Measurements from ENCODE around the gene SAA1. TPM values are rescaled to one million over a fixed set of nuclear protein-coding genes. Genes with fewer than 3 reads are reported as not detected.
"Not testable (repeated sequence)": the region's sequence is repeated elsewhere in the genome, so short reads cannot be mapped to it uniquely, and the experiment has no call there.

SAA1 gene
- total RNA-seq, 1 donor from 2014 or later, result not detected

DNA sequence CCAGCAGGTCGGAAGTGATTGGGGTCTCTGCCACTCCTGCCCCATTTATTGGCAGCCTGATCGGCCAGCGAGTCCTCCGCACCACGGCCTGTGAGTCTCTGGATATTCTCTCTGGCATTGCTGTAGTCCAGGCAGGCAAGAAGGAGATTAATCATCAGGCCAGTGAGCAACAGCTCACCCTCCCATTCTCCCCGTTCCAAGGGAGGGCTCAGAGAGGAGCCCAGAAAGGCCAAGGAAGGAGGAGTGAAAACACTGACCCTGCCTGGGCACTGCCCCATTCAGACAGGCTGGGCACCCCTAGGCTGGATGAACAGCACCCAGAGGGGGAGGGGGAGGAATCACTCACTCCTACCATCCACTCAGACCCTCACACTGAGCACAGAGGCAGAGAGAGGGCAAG lies 20.7 kb upstream of the SAA1 start:
- Mint-ChIP-seq H3K27ac (no peak overlapping the region), H3K9me3 (no peaks in the 10 kb centered on the region), H3K36me3 (ENCODE audit: low read depth) (no peaks in the 10 kb centered on the region), H3K4me1 (peaks cover 28% of the 10 kb centered on the region), H3K27me3 (peaks cover 20% of the 10 kb centered on the region), H3K4me3 (no peak overlapping the region)
- intact Hi-C loops (cut with micrococcal nuclease), result loop anchor here (2.0 to 10.0 kb wide), 4 partner anchors 77 to 519 kb away; partner anchors contain the start of genes GTF2H1, HPS5 and SPTY2D1
- DNase-seq, result no peak

DNA sequence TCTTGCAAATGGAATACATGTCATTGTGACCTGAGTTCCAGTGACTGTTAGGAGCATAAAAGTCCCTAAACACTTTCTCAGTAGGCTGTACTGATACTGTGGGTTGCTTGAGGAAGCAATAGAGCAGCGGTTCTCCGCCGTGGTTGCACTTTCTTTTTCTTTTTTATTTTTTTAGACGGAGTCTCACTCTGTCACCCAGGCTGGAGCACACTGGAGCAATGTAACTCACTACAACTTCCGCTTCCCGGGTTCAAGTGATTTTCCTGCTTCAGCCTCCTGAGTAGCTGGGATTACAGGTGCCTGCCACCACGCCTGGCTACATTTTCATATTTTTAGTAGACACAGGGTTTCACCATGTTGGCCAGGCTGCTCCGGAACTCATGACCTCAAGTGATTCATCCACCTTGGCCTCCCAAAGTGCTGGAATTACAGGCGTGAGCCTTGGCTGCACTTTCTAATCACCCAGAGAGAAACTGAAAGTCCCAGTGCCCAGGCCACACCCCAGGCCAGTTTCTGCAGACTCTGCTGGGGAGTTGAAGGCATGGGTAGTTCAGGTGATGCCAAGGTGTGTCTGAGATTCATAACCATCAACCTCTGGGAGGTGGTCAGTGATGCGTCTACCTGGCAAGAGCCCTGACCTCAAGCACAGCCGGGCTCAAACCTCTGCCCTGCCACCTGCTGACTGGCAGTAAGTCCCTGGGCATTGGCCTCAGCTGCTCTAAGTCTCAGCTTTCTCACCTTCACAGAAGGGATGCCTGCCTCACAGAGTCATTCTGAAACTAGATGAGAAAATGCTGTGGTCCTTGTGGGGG lies 19.5 kb upstream of the SAA1 start:
- peaks cover 11% of the 10 kb centered on the region for H3K27me3 Mint-ChIP-seq
- intact Hi-C loops (cut with micrococcal nuclease), result loop anchor here (1.0 to 10.0 kb wide), 4 partner anchors 233 to 518 kb away; partner anchors contain the start of genes SERGEF and SPTY2D1
- H3K27ac Mint-ChIP-seq, result peak overlapping the region; percentile 87
- H3K4me1 Mint-ChIP-seq, result peaks cover 28% of the 10 kb centered on the region
- H3K4me3 Mint-ChIP-seq, result peak overlapping the region; percentile 77
- not testable (repeated sequence) for H3K36me3 Mint-ChIP-seq (ENCODE audit: low read depth); H3K9me3 Mint-ChIP-seq
- DNase-seq, result peak; percentile 82

DNA sequence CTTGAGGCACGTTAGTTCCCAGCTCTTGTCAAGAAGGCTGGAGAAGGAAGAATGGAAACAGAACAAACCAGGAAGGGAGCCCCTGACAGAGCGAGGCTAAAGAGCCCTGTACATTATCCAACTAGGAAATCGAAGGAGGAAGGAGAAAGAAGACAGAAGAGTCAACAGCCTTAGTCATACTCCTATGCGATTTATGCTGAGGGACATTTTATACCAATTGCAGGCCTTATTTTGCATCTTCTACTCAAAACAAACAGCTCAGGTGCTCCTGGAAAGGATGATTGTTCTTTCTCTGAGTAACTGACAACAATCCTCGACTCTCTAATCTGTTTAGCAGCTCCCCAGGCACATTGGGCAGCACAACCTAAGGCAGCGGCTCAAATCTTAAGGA lies 18.9 kb upstream of the SAA1 start:
- H3K9me3 Mint-ChIP-seq; H3K27me3 Mint-ChIP-seq; DNase-seq; H3K36me3 Mint-ChIP-seq (ENCODE audit: low read depth): not testable (repeated sequence)
- peak overlapping the region; percentile 72 for H3K27ac Mint-ChIP-seq
- peaks cover 28% of the 10 kb centered on the region for H3K4me1 Mint-ChIP-seq
- peak overlapping the region; percentile 77 for H3K4me3 Mint-ChIP-seq
- intact Hi-C loops (cut with micrococcal nuclease), result loop anchor here (10.0 kb wide), 3 partner anchors 388 to 518 kb away; partner anchors contain the start of gene SPTY2D1

DNA sequence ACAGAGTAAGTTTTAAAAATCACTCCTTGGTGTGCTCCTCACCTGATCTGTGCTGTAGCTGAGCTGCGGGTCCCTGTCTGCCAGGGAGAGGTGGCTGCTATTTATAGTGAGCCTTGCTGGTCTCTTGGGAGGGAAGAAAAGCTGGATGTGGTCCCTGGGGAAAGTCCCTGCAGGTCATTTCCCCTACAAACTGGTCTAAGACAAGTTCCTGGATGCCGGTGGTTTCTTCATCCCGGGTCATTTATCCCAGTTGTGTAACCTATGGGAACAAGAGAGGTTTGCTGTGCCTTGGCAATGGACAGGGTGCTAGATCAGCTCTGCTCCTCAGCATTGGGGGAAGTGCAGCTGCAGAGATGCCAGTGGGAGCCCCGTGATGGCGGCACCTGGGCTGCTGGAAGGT lies 17.5 kb upstream of the SAA1 start, which contains the start of gene SAA2:
SAA2 (minus strand) TSS at position 108 of the 400 bp plus-strand sequence. CDS start 657 bp downstream, outside the sequence.
- peaks cover 28% of the 10 kb centered on the region for H3K4me1 Mint-ChIP-seq
- intact Hi-C loops (cut with micrococcal nuclease), result loop anchor here (10.0 kb wide), 3 partner anchors 386 to 516 kb away; partner anchors contain the start of gene SPTY2D1
- no peak within 1 kb of the TSS for H3K27ac Mint-ChIP-seq

DNA sequence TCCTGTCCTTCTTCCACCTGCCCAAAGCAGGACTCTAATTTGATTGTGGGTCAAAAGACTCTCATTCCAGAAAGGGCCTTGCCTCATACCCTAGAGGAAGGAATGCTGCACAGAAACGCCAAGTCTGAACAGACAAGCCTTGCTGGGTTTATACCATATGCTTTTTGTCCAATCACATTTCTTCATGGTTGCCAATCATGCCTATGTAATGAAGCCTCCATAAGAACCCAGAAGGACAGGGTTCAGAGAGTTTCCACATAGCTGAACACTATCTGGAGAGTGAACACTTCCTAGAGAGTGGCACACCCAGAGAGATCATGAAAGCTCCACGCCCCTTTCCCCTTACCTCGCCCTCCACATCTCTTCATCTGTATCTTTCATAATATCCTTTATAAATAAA lies 12.8 kb upstream of the SAA1 start:
- Mint-ChIP-seq H3K27me3 (peaks cover 8% of the 10 kb centered on the region), H3K4me3 (no peak overlapping the region), H3K9me3 (no peaks in the 10 kb centered on the region), H3K27ac (no peak overlapping the region), H3K4me1 (peaks cover 8% of the 10 kb centered on the region), H3K36me3 (ENCODE audit: low read depth) (no peaks in the 10 kb centered on the region)
- intact Hi-C loops (cut with micrococcal nuclease), result no loop called here
- no peak for DNase-seq

More for the DNA sequence above, 17.5 kb upstream of the SAA1 start, which contains the start of gene SAA2:
- no peak for DNase-seq
- Mint-ChIP-seq H3K36me3 (ENCODE audit: low read depth) (no peaks in the 10 kb centered on the region), H3K9me3 (no peaks in the 10 kb centered on the region), H3K27me3 (peaks cover 2% of the 10 kb centered on the region), H3K4me3 (no peak within 1 kb of the TSS)

DNA sequence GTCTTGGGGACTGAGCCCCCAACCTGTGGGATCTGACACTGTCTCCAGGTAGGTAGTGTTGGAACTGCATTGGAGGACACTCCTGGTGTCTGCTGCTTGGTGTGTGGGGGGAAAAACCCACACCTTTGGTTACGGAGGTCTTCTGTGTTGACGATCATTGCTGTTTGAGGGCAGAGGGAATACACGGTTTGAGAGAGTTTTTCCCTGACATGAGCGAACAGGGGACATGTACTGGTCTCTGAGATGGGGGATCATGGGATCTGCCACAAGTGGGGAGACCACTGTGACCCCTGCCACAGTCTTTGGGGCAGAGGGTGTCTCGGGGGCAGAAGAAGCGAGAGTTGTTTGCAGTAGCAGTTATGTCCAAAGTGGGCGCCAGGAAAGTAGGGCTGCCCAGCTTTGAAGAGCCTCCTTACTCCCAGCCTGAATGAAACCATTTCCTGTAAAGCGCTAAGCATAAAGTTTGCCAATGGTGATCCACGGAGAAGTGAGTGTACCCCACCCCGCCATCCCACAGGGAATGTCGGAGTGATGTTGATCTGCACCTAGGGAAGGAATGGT lies 12.2 kb upstream of the SAA1 start:
- Mint-ChIP-seq H3K36me3 (ENCODE audit: low read depth) (no peaks in the 10 kb centered on the region), H3K27me3 (peaks cover 9% of the 10 kb centered on the region), H3K4me1 (peaks cover 5% of the 10 kb centered on the region), H3K27ac (no peak overlapping the region), H3K9me3 (no peaks in the 10 kb centered on the region), H3K4me3 (no peak overlapping the region)
- intact Hi-C loops (cut with micrococcal nuclease), result no loop called here
- no peak for DNase-seq

DNA sequence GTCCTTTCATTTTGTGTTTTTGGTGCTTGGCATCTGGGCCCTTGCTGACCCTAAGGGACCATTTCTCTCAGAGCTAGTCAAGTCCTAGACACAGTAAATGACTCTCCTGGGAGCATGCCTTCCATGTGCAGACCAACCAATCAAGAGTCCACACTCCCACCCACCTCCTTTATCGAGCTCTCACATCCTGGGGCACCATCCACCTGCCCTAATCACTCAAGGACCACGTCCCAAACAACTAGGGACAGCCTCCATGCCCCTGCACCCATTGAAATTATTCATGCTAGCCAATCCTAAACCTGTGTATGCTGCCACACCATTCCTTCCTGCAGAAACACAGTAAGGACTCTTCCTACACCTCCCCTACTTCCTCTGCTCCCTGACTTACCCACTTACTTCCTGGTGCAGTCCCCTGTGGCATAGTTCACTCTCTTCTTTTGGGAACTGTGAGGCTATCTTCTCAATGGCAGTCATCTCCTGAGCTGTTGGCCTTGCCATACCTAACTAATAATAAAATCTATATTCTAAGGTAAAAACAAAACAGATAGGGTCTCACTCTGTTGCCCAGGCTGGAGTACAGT lies 11.2 kb upstream of the SAA1 start:
- H3K27me3 Mint-ChIP-seq, result peaks cover 14% of the 10 kb centered on the region
- peaks cover 3% of the 10 kb centered on the region for H3K4me1 Mint-ChIP-seq
- no peak for DNase-seq
- no peaks in the 10 kb centered on the region for H3K36me3 Mint-ChIP-seq (ENCODE audit: low read depth)
- H3K27ac Mint-ChIP-seq, result no peak overlapping the region
- no peak overlapping the region for H3K4me3 Mint-ChIP-seq
- no peaks in the 10 kb centered on the region for H3K9me3 Mint-ChIP-seq
- intact Hi-C loops (cut with micrococcal nuclease), result no loop called here

DNA sequence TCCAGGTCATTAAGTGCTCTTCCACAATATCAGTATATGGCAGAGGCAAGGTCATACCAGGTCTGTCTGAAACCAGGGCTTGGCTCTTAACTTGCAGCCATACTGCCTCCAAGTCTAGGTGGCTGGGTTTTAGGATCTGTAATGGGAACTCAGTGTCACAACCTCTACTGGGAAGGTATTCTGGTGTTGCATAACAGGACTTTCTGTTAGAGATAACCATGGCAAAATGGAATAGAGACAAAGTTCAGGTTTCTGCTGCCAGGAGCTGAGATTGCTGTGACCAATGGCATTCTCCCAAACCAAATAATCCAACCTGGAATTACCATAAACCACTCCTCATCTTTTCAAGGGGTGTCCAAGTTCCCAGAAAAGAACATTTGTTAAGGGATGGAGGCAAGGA lies 6.8 kb upstream of the SAA1 start:
- no peak overlapping the region for H3K4me3 Mint-ChIP-seq
- no peaks in the 10 kb centered on the region for H3K36me3 Mint-ChIP-seq (ENCODE audit: low read depth)
- DNase-seq, result no peak
- no peaks in the 10 kb centered on the region for H3K9me3 Mint-ChIP-seq
- H3K27ac Mint-ChIP-seq, result no peak overlapping the region
- peaks cover 5% of the 10 kb centered on the region for H3K4me1 Mint-ChIP-seq
- intact Hi-C loops (cut with micrococcal nuclease), result no loop called here
- peaks cover 14% of the 10 kb centered on the region for H3K27me3 Mint-ChIP-seq

DNA sequence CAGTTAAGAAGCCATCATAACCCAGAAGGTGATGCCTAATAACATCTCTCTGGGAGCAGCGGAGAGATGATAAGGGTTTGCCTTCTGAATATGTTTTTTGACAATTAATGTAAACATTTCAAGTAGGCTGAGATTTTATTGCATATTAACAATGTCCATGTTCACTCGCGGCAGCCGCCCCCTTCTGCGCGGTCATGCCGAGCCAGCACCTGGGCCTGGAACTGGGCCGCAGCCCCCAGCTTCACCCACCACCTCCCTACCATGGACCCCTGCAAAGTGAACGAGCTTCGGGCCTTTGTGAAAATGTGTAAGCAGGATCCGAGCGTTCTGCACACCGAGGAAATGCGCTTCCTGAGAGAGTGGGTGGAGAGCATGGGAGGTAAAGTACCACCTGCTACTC lies 4.3 kb upstream of the SAA1 start:
- H3K27me3 Mint-ChIP-seq, result peaks cover 10% of the 10 kb centered on the region
- intact Hi-C loops (cut with micrococcal nuclease), result no loop called here
- peaks cover 3% of the 10 kb centered on the region for H3K4me1 Mint-ChIP-seq
- no peak for DNase-seq
- no peak overlapping the region for H3K27ac Mint-ChIP-seq
- H3K4me3 Mint-ChIP-seq, result no peak overlapping the region
- no peaks in the 10 kb centered on the region for H3K36me3 Mint-ChIP-seq (ENCODE audit: low read depth)
- no peaks in the 10 kb centered on the region for H3K9me3 Mint-ChIP-seq

DNA sequence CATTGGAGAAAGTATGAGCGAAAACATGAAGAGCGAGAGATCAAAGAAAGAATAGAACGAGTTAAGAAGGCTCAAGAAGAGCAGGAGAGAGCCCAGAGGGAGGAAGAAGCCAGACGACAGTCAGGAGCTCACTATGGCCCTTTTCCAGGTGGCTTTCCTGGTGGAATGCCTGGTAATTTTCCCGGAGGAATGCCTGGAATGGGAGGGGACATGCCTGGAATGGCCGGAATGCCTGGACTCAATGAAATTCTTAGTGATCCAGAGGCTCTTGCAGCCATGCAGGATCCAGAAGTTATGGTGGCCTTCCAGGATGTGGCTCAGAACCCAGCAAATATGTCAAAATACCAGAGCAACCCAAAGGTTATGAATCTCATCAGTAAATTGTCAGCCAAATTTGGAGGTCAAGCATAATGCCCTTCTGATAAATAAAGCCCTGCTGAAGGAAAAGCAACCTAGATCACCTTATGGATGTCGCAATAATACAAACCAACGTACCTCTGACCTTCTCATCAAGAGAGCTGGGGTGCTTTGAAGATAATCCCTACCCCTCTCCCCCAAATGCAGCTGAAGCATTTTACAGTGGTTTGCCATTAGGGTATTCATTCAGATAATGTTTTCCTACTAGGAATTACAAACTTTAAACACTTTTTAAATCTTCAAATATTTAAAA lies 3.2 kb upstream of the SAA1 start:
- H3K9me3 Mint-ChIP-seq; H3K4me1 Mint-ChIP-seq; H3K27me3 Mint-ChIP-seq; H3K36me3 Mint-ChIP-seq (ENCODE audit: low read depth); H3K4me3 Mint-ChIP-seq; H3K27ac Mint-ChIP-seq; DNase-seq; intact Hi-C loops (cut with micrococcal nuclease): not testable (repeated sequence)

DNA sequence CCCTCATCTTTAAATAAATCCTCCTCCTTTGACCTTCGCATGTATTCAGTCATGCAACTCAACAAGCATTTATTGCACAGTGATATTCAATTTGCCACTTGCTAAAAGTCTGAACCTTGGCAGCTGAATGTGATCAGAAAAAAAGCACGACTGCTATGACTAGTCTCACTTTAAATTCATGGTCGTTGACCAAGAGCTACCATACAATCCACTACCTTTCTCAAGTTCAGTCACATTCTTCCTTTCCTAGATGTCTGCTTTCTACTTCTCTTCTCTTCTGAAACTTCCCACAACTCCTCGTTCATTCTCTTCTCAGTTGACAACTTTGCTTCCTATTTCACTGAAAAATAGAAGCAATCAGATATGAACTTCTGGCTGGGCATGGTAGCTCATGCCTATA lies 2.0 kb upstream of the SAA1 start:
- no peak overlapping the region for H3K27ac Mint-ChIP-seq
- no peak for DNase-seq
- no peak overlapping the region for H3K4me3 Mint-ChIP-seq
- H3K4me1 Mint-ChIP-seq, result peaks cover 8% of the 10 kb centered on the region
- H3K36me3 Mint-ChIP-seq (ENCODE audit: low read depth), result no peaks in the 10 kb centered on the region
- no peaks in the 10 kb centered on the region for H3K9me3 Mint-ChIP-seq
- H3K27me3 Mint-ChIP-seq, result peaks cover 5% of the 10 kb centered on the region
- intact Hi-C loops (cut with micrococcal nuclease), result no loop called here

DNA sequence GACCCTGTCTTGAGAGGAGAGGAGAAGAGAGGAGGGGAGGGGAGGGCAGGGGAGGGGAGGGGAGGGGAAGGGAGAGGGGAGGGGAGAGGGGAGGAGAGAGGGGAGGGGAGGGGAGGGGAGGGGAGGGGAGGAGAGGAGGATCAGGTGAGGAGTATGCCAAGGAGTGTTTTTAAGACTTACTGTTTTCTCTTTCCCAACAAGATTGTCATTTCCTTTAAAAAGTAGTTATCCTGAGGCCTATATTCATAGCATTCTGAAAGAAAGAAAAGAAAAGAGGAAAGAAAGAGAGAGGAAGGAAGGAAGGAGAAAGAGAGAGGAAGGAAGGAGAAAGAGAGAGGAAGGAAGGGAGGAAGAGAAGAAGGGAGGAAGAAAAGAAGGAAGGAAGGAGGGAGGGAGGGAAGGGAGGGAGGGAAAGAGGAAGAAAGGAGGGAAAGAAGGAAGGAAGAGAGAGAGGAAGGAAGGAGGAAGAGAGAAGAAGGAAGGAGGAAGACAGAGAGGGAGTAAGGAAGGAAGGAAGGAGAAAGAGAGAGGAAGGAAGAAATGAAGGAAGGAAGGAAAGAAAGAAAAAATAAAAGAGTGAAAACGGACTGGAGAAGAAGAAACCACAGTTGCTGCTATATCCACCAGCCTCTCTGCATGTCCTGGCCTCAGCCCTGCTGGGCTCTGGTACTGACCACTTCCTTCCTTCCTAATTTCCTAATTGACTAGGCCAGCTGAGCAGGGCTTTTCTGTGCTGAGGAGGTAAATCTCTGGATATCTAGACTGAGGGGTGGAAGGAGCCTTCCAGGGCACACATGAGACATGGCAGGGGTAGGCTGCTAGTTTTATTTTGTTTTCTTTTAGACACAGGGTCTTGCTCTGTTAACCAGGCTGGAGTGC lies 1.1 kb upstream of the SAA1 start:
- intact Hi-C loops (cut with micrococcal nuclease), result no loop called here
- Mint-ChIP-seq H3K9me3 (no peaks in the 10 kb centered on the region), H3K4me3 (no peak overlapping the region), H3K36me3 (ENCODE audit: low read depth) (no peaks in the 10 kb centered on the region), H3K27me3 (peaks cover 2% of the 10 kb centered on the region), H3K4me1 (peaks cover 8% of the 10 kb centered on the region), H3K27ac (no peak overlapping the region)
- no peak for DNase-seq
